ENCODE measurements around the gene FAS. TPM values are rescaled to one million over a fixed set of nuclear protein-coding genes. Genes with fewer than 3 reads are reported as not detected.
"Not testable (repeated sequence)": the region's sequence is repeated elsewhere in the genome, so short reads cannot be mapped to it uniquely, and the experiment has no call there.

The FAS gene
- total RNA-seq, 1 donor from 2014 or later, result 22.5 TPM

DNA sequence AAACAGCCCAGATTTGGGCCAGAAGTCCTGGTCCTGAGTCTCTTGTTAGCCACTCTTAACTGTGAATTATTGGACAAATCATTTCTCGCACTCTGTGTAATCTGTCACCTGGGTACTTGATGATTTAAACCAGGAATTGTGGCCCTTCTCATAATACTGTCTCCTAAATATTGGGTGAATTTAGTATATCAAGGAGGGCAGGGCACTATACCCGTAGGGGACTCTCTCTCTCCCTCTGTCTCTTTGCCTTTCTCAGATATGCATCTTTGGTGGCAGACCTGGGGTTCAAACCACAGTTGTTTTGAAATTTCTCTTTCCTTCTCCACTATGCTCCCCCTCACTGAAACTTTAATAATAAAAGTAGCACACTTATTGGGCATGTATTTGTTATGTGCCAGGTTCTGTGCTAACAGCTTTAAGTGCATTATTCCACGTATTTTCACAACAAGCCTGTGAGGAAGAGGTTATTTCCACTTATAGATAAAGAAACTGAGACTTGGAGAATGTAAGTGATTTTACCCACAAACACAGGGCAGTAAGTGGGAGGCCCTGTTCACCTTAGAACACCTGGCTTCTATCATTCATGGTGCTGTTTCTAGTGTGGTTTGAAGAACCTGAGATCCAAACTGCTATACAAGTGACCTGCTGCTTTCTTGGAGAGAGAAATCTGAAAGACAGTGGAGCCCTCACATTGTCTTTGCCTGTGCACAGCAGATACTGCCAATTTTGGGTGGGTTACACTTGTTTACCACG is 11.8 kb downstream of the FAS start:
- no peak for DNase-seq (ENCODE audit: low spot score)
- Mint-ChIP-seq H3K9me3 (no peaks in the 10 kb centered on the region), H3K36me3 (ENCODE audit: low read depth) (peaks cover 38% of the 10 kb centered on the region), H3K27ac (peak overlapping the region; percentile 66), H3K27me3 (ENCODE audit: low read depth) (no peaks in the 10 kb centered on the region), H3K4me3 (ENCODE audit: low read depth) (peak overlapping the region; percentile 11), H3K4me1 (ENCODE audit: low read depth) (peaks cover 54% of the 10 kb centered on the region)
- intact Hi-C loops (cut with micrococcal nuclease), result loop anchor here (2.0 to 5.0 kb wide), 6 partner anchors 42 to 210 kb away; no protein-coding TSS in a partner anchor

DNA sequence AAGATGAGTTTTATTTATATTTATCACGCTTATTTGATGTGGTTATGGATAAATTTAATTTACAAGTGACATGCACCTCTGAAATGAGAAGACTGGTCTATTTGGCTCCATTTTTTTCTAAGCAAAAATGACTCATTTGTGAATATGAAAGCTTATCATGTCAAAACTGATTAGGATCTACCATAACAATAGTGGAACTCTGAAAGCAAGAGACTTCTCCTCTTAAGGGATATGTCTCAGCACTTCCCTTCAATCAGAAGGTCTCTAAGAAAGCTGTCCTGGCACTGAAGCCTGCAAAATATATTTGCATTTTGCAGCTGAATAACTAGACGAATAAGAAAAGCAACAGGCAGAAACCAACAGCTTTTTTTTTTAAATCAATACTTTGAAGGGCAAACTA is 12.7 kb downstream of the FAS start:
- Mint-ChIP-seq H3K9me3 (no peaks in the 10 kb centered on the region), H3K36me3 (ENCODE audit: low read depth) (peaks cover 41% of the 10 kb centered on the region), H3K27ac (peak overlapping the region; percentile 4), H3K4me3 (ENCODE audit: low read depth) (no peak overlapping the region), H3K27me3 (ENCODE audit: low read depth) (no peaks in the 10 kb centered on the region), H3K4me1 (ENCODE audit: low read depth) (peaks cover 53% of the 10 kb centered on the region)
- no peak for DNase-seq (ENCODE audit: low spot score)
- intact Hi-C loops (cut with micrococcal nuclease), result loop anchor here (1.0 to 5.0 kb wide), 8 partner anchors 16 to 211 kb away; no protein-coding TSS in a partner anchor

GRCh38 chr10:89007129-89007893 is 16.7 kb downstream of the FAS start:
- Mint-ChIP-seq H3K27me3 (ENCODE audit: low read depth) (no peaks in the 10 kb centered on the region), H3K27ac (no peak overlapping the region), H3K4me3 (ENCODE audit: low read depth) (no peak overlapping the region)

DNA sequence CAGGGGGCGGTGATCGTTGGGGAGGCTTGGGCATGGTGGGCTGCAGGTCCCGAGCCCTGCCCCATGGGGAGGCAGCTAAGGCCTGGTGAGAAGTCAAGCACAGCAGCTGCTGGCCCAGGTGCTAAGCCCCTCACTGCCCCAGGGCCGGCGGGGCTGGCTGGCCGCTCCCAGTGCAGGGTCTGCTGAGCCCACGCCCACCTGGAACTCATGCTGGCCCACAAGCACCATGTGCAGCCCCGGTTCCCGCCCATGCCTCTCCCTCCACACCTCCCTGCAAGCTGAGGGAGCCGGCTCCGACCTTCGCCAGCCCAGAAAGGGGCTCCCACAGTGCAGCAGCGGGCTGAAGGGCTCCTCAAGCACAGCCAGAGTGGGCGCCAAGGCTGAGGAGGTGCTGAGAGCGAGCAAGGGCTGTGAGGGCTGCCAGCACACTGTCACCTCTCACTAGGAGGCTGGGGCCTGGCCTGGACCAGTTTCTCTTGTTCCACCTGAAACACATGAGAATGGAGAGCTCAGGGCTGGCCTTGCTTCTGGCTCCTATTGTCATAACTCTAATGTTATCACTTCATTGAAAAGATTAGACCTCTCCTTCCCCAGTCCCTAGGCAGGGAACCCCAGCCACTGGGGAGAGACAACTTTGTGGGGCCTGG is 28.2 kb downstream of the FAS start:
- H3K36me3 Mint-ChIP-seq (ENCODE audit: low read depth), result peaks cover 73% of the 10 kb centered on the region
- H3K4me1 Mint-ChIP-seq (ENCODE audit: low read depth); intact Hi-C loops (cut with micrococcal nuclease); H3K4me3 Mint-ChIP-seq (ENCODE audit: low read depth); H3K27ac Mint-ChIP-seq; H3K27me3 Mint-ChIP-seq (ENCODE audit: low read depth); DNase-seq (ENCODE audit: low spot score): not testable (repeated sequence)
- peaks cover 10% of the 10 kb centered on the region for H3K9me3 Mint-ChIP-seq

More at GRCh38 chr10:89007129-89007893, 16.7 kb downstream of the FAS start:
- Mint-ChIP-seq H3K36me3 (ENCODE audit: low read depth) (peaks cover 75% of the 10 kb centered on the region), H3K4me1 (ENCODE audit: low read depth) (peaks cover 31% of the 10 kb centered on the region), H3K9me3 (no peaks in the 10 kb centered on the region)
- DNase-seq (ENCODE audit: low spot score), result no peak
- intact Hi-C loops (cut with micrococcal nuclease), result no loop called here

- Mint-ChIP-seq H3K36me3 (ENCODE audit: low read depth) (peaks cover 64% of the 10 kb centered on the region), H3K27me3 (ENCODE audit: low read depth) (no peaks in the 10 kb centered on the region), H3K27ac (no peak overlapping the region)
Measured at GRCh38 chr10:89019569-89020327, 29.1 kb downstream of the FAS start.

GRCh38 chr10:89021526-89021925 is 30.9 kb downstream of the FAS start:
- H3K9me3 Mint-ChIP-seq, result peaks cover 10% of the 10 kb centered on the region
- H3K27me3 Mint-ChIP-seq (ENCODE audit: low read depth); H3K27ac Mint-ChIP-seq; DNase-seq (ENCODE audit: low spot score); intact Hi-C loops (cut with micrococcal nuclease); H3K4me1 Mint-ChIP-seq (ENCODE audit: low read depth); H3K4me3 Mint-ChIP-seq (ENCODE audit: low read depth): not testable (repeated sequence)
- H3K36me3 Mint-ChIP-seq (ENCODE audit: low read depth), result peaks cover 50% of the 10 kb centered on the region

More at GRCh38 chr10:89019569-89020327, 29.1 kb downstream of the FAS start:
- Mint-ChIP-seq H3K4me3 (ENCODE audit: low read depth) (no peak overlapping the region), H3K9me3 (peaks cover 10% of the 10 kb centered on the region), H3K4me1 (ENCODE audit: low read depth) (peaks cover 2% of the 10 kb centered on the region)
- intact Hi-C loops (cut with micrococcal nuclease), result no loop called here
- DNase-seq (ENCODE audit: low spot score), result no peak

GRCh38 chr10:89022734-89023133 is 32.1 kb downstream of the FAS start:
- H3K27ac Mint-ChIP-seq, result no peak overlapping the region
- H3K9me3 Mint-ChIP-seq, result peaks cover 10% of the 10 kb centered on the region
- H3K4me1 Mint-ChIP-seq (ENCODE audit: low read depth), result no peaks in the 10 kb centered on the region
- no peak overlapping the region for H3K4me3 Mint-ChIP-seq (ENCODE audit: low read depth)
- no peaks in the 10 kb centered on the region for H3K27me3 Mint-ChIP-seq (ENCODE audit: low read depth)
- no peak for DNase-seq (ENCODE audit: low spot score)
- intact Hi-C loops (cut with micrococcal nuclease), result no loop called here
- peaks cover 43% of the 10 kb centered on the region for H3K36me3 Mint-ChIP-seq (ENCODE audit: low read depth)

DNA sequence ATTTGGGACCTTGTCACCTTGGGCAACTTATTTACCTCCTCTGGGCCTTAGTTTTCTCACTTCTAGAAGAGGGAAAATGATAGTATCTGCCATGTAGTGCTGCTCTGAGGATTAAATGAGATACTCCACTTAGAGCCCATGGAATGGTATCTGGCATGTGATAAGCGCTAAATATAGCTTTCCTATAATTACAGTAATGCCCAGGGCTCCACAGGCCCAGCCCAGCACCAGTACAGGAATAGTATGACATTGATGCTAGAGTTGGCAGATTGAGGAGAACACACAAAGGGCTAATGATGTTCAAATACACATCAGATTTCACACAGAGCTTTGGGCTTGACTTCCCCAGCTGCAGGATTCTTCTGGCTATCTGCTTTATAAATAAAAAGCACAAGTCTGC is 34.9 kb downstream of the FAS start:
- Mint-ChIP-seq H3K4me3 (ENCODE audit: low read depth) (no peak overlapping the region), H3K9me3 (peaks cover 3% of the 10 kb centered on the region), H3K36me3 (ENCODE audit: low read depth) (peaks cover 20% of the 10 kb centered on the region), H3K4me1 (ENCODE audit: low read depth) (peaks cover 8% of the 10 kb centered on the region), H3K27me3 (ENCODE audit: low read depth) (no peaks in the 10 kb centered on the region), H3K27ac (no peak overlapping the region)
- intact Hi-C loops (cut with micrococcal nuclease), result no loop called here
- DNase-seq (ENCODE audit: low spot score), result no peak

DNA sequence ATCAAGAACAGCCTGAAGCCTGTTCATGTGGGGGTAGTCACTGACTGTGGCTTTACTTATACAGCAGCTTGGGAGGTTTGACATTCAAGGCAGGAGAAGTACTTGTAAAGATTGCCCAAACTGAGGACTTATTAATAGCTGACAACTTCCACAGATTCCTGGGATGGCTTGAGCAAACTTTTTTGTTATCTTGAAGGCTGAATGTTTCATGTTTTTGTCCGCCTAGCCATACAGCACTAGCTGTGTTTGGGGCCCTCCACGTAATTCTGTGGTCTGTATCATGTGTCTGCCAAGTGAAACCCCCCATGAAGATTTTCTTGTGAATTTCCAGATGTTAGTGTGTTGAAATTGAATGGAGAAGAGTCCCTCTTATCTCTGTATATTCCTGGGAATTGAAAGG is 38.6 kb downstream of the FAS start:
- H3K27ac Mint-ChIP-seq, result no peak overlapping the region
- DNase-seq (ENCODE audit: low spot score), result no peak
- H3K9me3 Mint-ChIP-seq, result no peaks in the 10 kb centered on the region
- H3K36me3 Mint-ChIP-seq (ENCODE audit: low read depth), result no peaks in the 10 kb centered on the region
- H3K4me1 Mint-ChIP-seq (ENCODE audit: low read depth), result peaks cover 36% of the 10 kb centered on the region
- no peaks in the 10 kb centered on the region for H3K27me3 Mint-ChIP-seq (ENCODE audit: low read depth)
- intact Hi-C loops (cut with micrococcal nuclease), result loop anchor here (2.0 kb wide), 1 partner anchor 94 kb away; no protein-coding TSS in a partner anchor
- no peak overlapping the region for H3K4me3 Mint-ChIP-seq (ENCODE audit: low read depth)

DNA sequence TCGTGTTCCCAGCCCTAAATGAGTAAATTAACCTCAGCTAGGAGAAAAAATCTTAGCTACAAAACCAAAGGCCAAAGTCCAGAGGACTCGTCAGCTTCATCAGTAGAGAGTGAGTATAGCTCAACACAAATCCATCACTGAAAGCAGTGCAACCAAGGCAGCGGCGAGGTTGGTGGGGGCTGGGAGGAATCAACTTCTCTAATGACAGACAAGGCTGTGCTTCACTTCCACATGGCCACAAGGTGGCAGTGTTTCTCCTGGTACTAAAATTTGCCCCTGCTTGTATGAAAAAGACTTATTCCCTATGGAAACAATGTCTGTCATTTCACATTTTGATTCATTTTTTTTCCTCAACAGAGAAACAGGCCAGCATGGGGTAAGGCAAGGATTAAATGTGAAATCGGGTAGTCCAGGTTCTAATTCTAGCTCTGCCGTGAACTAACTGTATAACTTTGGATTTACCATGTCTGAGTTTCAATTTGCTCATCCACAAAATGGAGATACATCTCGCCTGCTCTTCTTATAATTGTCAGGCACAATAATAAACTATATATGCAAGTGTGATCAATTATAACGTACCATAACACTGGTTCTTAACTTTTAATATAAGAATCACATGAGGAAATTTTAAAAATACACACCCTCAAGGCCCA is 39.3 kb downstream of the FAS start:
- Mint-ChIP-seq H3K4me3 (ENCODE audit: low read depth) (no peak overlapping the region), H3K27me3 (ENCODE audit: low read depth) (no peaks in the 10 kb centered on the region), H3K36me3 (ENCODE audit: low read depth) (no peaks in the 10 kb centered on the region), H3K4me1 (ENCODE audit: low read depth) (peaks cover 38% of the 10 kb centered on the region), H3K27ac (no peak overlapping the region), H3K9me3 (no peaks in the 10 kb centered on the region)
- intact Hi-C loops (cut with micrococcal nuclease), result loop anchor here (1.0 to 5.0 kb wide), 4 partner anchors 38 to 183 kb away; partner anchors contain the start of gene FAS
- DNase-seq (ENCODE audit: low spot score), result peak; percentile 48

- intact Hi-C loops (cut with micrococcal nuclease), result loop anchor here (1.0 to 5.0 kb wide), 3 partner anchors 38 to 183 kb away; partner anchors contain the start of gene FAS
- DNase-seq (ENCODE audit: low spot score), result no peak
- Mint-ChIP-seq H3K4me3 (ENCODE audit: low read depth) (no peak overlapping the region), H3K9me3 (no peaks in the 10 kb centered on the region), H3K27me3 (ENCODE audit: low read depth) (no peaks in the 10 kb centered on the region), H3K27ac (no peak overlapping the region), H3K36me3 (ENCODE audit: low read depth) (no peaks in the 10 kb centered on the region), H3K4me1 (ENCODE audit: low read depth) (peaks cover 38% of the 10 kb centered on the region)
Measured at GRCh38 chr10:89030791-89031190, 40.2 kb downstream of the FAS start.
